Thyroid gland (tissue), 4 donors: ENCODE measurements around the gene POU2F3. TPM values are rescaled to one million over a fixed set of nuclear protein-coding genes. Genes with fewer than 3 reads are reported as not detected.

Source experiments
- DNase-seq, 2 donors: peaks; one replicate each; pipeline ENCODE4 v3.0.0-alpha.2; 2019
- H3K27ac ChIP-seq, 3 donors: fragments of 200-600 bp; sonication (generic); 1 replicate in 2 of 3; 2 replicates in 1 of 3; pipeline ENCODE4 v1.5.1; 2016 to 2019; ENCODE audit warnings: mild to moderate bottlenecking in 1 of 3, moderate library complexity in 1 of 3
- H3K27me3 ChIP-seq: fragments of 200-600 bp; sonication (generic); one replicate; pipeline ENCODE4 v1.5.1; 2019
- H3K36me3 ChIP-seq, 2 donors: fragments of 200-600 bp; sonication (generic); one replicate each; pipeline ENCODE4 v1.5.1; 2016 to 2019
- H3K4me1 ChIP-seq, 2 donors: fragments of 200-600 bp; sonication (generic); one replicate each; pipeline ENCODE4 v1.5.1; 2017 to 2019
- H3K4me3 ChIP-seq, 3 donors: fragments of 200-600 bp; sonication (generic); replicated peaks in 1 of 3; 1 replicate in 2 of 3; 2 replicates in 1 of 3; pipeline ENCODE4 v1.5.1; 2016; ENCODE audit warnings: mild to moderate bottlenecking in 1 of 3
- H3K9me3 ChIP-seq: fragments of 200-600 bp; sonication (generic); one replicate; pipeline ENCODE4 v1.5.1; 2017
- CTCF ChIP-seq, 6 experiments: fragments of 200-600 bp in 3 of 6; fragments of 450-650 bp in 3 of 6; sonication (generic) in 3 of 6; IDR thresholded peaks; one replicate each; pipeline ENCODE4 v1.5.1; 2016 to 2019; ENCODE audit warnings: antibody characterized with exemption in 6 of 6, mild to moderate bottlenecking in 2 of 6, inconsistent platforms in 1 of 6, moderate library complexity in 1 of 6
- POLR2A ChIP-seq, 2 donors: fragments of 450-650 bp; IDR thresholded peaks; one replicate each; pipeline ENCODE4 v1.6.1; 2017; ENCODE audit warnings: antibody characterized with exemption in 2 of 2, mild to moderate bottlenecking in 2 of 2, moderate library complexity in 1 of 2
- WGBS, 2 donors: methylation state at CpG; one replicate each; pipeline ENCODE4 v1.1.5; 2017; 5-methylcytosine and 5-hydroxymethylcytosine counted together
- intact Hi-C: fragments of 100-400 bp; cut with DNase I; formaldehyde crosslinking; loops from one replicate; pipeline ENCODE4 v1.15.1; 2023
- total RNA-seq, 4 donors: library from RNA; depleted of rRNA; stranded (reverse); fragments of >200 nt; gene quantifications; one replicate each; pipeline ENCODE4 v1.2.3, GENCODE V29; 2016

Gene POU2F3
- total RNA-seq, 4 donors from 2014 or later = 1.2 to 2.3 (median 1.8) TPM

GRCh38 chr11:120332822-120333716 is 93.1 kb downstream of the POU2F3 start:
- H3K4me1 ChIP-seq = peaks cover 9 to 27% of the 10 kb centered on the region in 2 donors
- H3K9me3 ChIP-seq = no peaks in the 10 kb centered on the region
- TF ChIP-seq CTCF (IDR thresholded peaks at IDR 0.05) (no peak), POLR2A (IDR thresholded peaks at IDR 0.05) (peak in 1 of 2 donors; percentile 37)
- 77 to 81% methylated on average over 5 of the region's 5 CpGs for WGBS, 2 donors
- intact Hi-C loops = no loop called here
- peaks cover 7 to 8% of the 10 kb centered on the region in 2 donors for H3K36me3 ChIP-seq
- DNase-seq = peak in 1 of 2 donors; percentile 30
- H3K27me3 ChIP-seq = no peaks in the 10 kb centered on the region
- no peak overlapping the region for H3K4me3 ChIP-seq
- peak overlapping the region; percentile 83 to 93 (median 83) for H3K27ac ChIP-seq

GRCh38 chr11:120333801-120334200 is 93.9 kb downstream of the POU2F3 start:
- peak overlapping the region; percentile 83 to 93 (median 83) for H3K27ac ChIP-seq
- H3K27me3 ChIP-seq = no peaks in the 10 kb centered on the region
- no peak overlapping the region for H3K4me3 ChIP-seq
- no peak for DNase-seq
- 76 to 88% methylated on average over 1 of the region's 1 CpG for WGBS, 2 donors
- peaks cover 17 to 27% of the 10 kb centered on the region in 2 donors for H3K4me1 ChIP-seq
- peaks cover 7 to 8% of the 10 kb centered on the region in 2 donors for H3K36me3 ChIP-seq
- intact Hi-C loops = no loop called here
- TF ChIP-seq POLR2A (IDR thresholded peaks at IDR 0.05) = no peak
- no peak for TF ChIP-seq CTCF (IDR thresholded peaks at IDR 0.05)
- H3K9me3 ChIP-seq = no peaks in the 10 kb centered on the region

- H3K27ac ChIP-seq = peak overlapping the region; percentile 83 to 93 (median 83)
- no peak for DNase-seq
- no peaks in the 10 kb centered on the region for H3K9me3 ChIP-seq
- peaks cover 20 to 27% of the 10 kb centered on the region in 2 donors for H3K4me1 ChIP-seq
- H3K27me3 ChIP-seq = no peaks in the 10 kb centered on the region
- no peak for TF ChIP-seq CTCF (IDR thresholded peaks at IDR 0.05)
- peak in 1 of 2 donors; percentile 21 for TF ChIP-seq POLR2A (IDR thresholded peaks at IDR 0.05)
- H3K4me3 ChIP-seq = no peak overlapping the region
- intact Hi-C loops = no loop called here
- WGBS, 2 donors = 16 to 26% methylated on average over 1 of the region's 1 CpG
- peaks cover 7 to 8% of the 10 kb centered on the region in 2 donors for H3K36me3 ChIP-seq
Observed at GRCh38 chr11:120334332-120334731, 94.4 kb downstream of the POU2F3 start.

GRCh38 chr11:120334894-120335462 is 95.0 kb downstream of the POU2F3 start:
- Histone ChIP-seq H3K9me3 (no peaks in the 10 kb centered on the region), H3K27me3 (no peaks in the 10 kb centered on the region), H3K36me3 (peaks cover 2 to 5% of the 10 kb centered on the region in 2 donors), H3K4me1 (peaks cover 23 to 29% of the 10 kb centered on the region in 2 donors), H3K4me3 (peak overlapping the region in 1 of 3 donors; percentile 92), H3K27ac (peak overlapping the region; percentile 83 to 99 (median 93))
- peak; percentile 61 to 63 for DNase-seq
- WGBS, 2 donors = 1 to 2% methylated on average over 8 of the region's 8 CpGs
- intact Hi-C loops = loop anchor here (5.0 kb wide), 1 partner anchor 352 kb away; no protein-coding TSS in a partner anchor
- TF ChIP-seq POLR2A (IDR thresholded peaks at IDR 0.05) (peak in 1 of 2 donors; percentile 46), CTCF (IDR thresholded peaks at IDR 0.05) (peak; percentile 23 to 73 (median 63))
